Measurements from ENCODE around the gene DMRT3. TPM values are rescaled to one million over a fixed set of nuclear protein-coding genes. Genes with fewer than 3 reads are reported as not detected.
A peak's percentile ranks its signal among the peaks of the same experiment; 100 is the strongest.

Gene DMRT3
- total RNA-seq, 1 donor from 2014 or later = 0.25 TPM

- no peak for TF ChIP-seq CTCF (IDR thresholded peaks at IDR 0.05; ENCODE audit: insufficient read depth, low read length, poor library complexity, severe bottlenecking)
- no peak for DNase-seq (ENCODE audit: low read depth)
- Histone ChIP-seq H3K27me3 (ENCODE audit: control insufficient read depth, insufficient read depth, low read length) (peaks cover 57% of the 10 kb centered on the region), H3K4me3 (ENCODE audit: low read depth, low read length) (peak overlapping the region; percentile 37), H3K36me3 (ENCODE audit: control insufficient read depth, insufficient read depth, low read length) (no peaks in the 10 kb centered on the region)
Measured at GRCh38 chr9:976943-977837, 735 bp downstream of the DMRT3 start.

GRCh38 chr9:977838-978830, 1.7 kb downstream of the DMRT3 start:
- no peak for TF ChIP-seq CTCF (IDR thresholded peaks at IDR 0.05; ENCODE audit: insufficient read depth, low read length, poor library complexity, severe bottlenecking)
- H3K36me3 ChIP-seq (ENCODE audit: control insufficient read depth, insufficient read depth, low read length) = no peaks in the 10 kb centered on the region
- peaks cover 52% of the 10 kb centered on the region for H3K27me3 ChIP-seq (ENCODE audit: control insufficient read depth, insufficient read depth, low read length)
- peak overlapping the region; percentile 37 for H3K4me3 ChIP-seq (ENCODE audit: low read depth, low read length)
- DNase-seq (ENCODE audit: low read depth) = no peak

- no peak for DNase-seq (ENCODE audit: low read depth)
- Histone ChIP-seq H3K36me3 (ENCODE audit: control insufficient read depth, insufficient read depth, low read length) (no peaks in the 10 kb centered on the region), H3K27me3 (ENCODE audit: control insufficient read depth, insufficient read depth, low read length) (peaks cover 40% of the 10 kb centered on the region), H3K4me3 (ENCODE audit: low read depth, low read length) (no peak overlapping the region)
- TF ChIP-seq CTCF (IDR thresholded peaks at IDR 0.05; ENCODE audit: insufficient read depth, low read length, poor library complexity, severe bottlenecking) = no peak
Measured at GRCh38 chr9:979983-980382, 3.5 kb downstream of the DMRT3 start.

- DNase-seq (ENCODE audit: low read depth) = no peak
- no peak for TF ChIP-seq CTCF (IDR thresholded peaks at IDR 0.05; ENCODE audit: insufficient read depth, low read length, poor library complexity, severe bottlenecking)
- peaks cover 34% of the 10 kb centered on the region for H3K27me3 ChIP-seq (ENCODE audit: control insufficient read depth, insufficient read depth, low read length)
- no peaks in the 10 kb centered on the region for H3K36me3 ChIP-seq (ENCODE audit: control insufficient read depth, insufficient read depth, low read length)
- H3K4me3 ChIP-seq (ENCODE audit: low read depth, low read length) = no peak overlapping the region
Measured at GRCh38 chr9:980640-981039, 4.2 kb downstream of the DMRT3 start.

GRCh38 chr9:981491-981898, 5.0 kb downstream of the DMRT3 start:
- DNase-seq (ENCODE audit: low read depth) = no peak
- TF ChIP-seq CTCF (IDR thresholded peaks at IDR 0.05; ENCODE audit: insufficient read depth, low read length, poor library complexity, severe bottlenecking) = no peak
- no peaks in the 10 kb centered on the region for H3K36me3 ChIP-seq (ENCODE audit: control insufficient read depth, insufficient read depth, low read length)
- peaks cover 25% of the 10 kb centered on the region for H3K27me3 ChIP-seq (ENCODE audit: control insufficient read depth, insufficient read depth, low read length)
- H3K4me3 ChIP-seq (ENCODE audit: low read depth, low read length) = no peak overlapping the region

Data from kidney epithelial cell (primary cell).